HEK293 (cell line): Measurements from ENCODE around the gene STK11.

Experiments
- HOXC10 ChIP-seq: sonication (generic); formaldehyde crosslinking; IDR thresholded peaks from 2 replicates; pipeline ENCODE4 v1.8.1; 2023; ENCODE audit warnings: mild to moderate bottlenecking, missing genetic modification reagents
- KLF9 ChIP-seq: fragments of 450-650 bp; formaldehyde crosslinking; IDR thresholded peaks from 2 replicates; pipeline ENCODE4 v1.5.1; 2016; ENCODE audit warnings: missing biosample characterization, missing genetic modification characterization, low read depth
- MZF1 ChIP-seq: fragments of 450-650 bp; formaldehyde crosslinking; IDR thresholded peaks from 2 replicates; pipeline ENCODE4 v1.5.1; 2017; ENCODE audit warnings: missing biosample characterization, missing genetic modification characterization, borderline replicate concordance
- ZNF114 ChIP-seq: fragments of 450-650 bp; formaldehyde crosslinking; IDR thresholded peaks from 2 replicates; pipeline ENCODE4 v1.5.0; 2017; ENCODE audit warnings: missing biosample characterization, missing genetic modification characterization
- ZNF146 ChIP-seq: fragments of 450-650 bp; formaldehyde crosslinking; IDR thresholded peaks from 2 replicates; pipeline ENCODE4 v1.5.1; 2016; ENCODE audit warnings: missing biosample characterization, missing genetic modification characterization
- ZNF600 ChIP-seq: fragments of 450-650 bp; formaldehyde crosslinking; IDR thresholded peaks from 2 replicates; pipeline ENCODE4 v1.5.1; 2016; ENCODE audit warnings: missing biosample characterization, missing genetic modification characterization
- TF ChIP-seq, protein P1 (sequence below): fragments of 450-650 bp; formaldehyde crosslinking; IDR thresholded peaks from 2 replicates; pipeline ENCODE4 v1.5.1; 2016; ENCODE audit warnings: missing biosample characterization, missing genetic modification characterization
- TF ChIP-seq, protein P2 (sequence below): fragments of 450-650 bp; formaldehyde crosslinking; IDR thresholded peaks from 2 replicates; pipeline ENCODE4 v1.5.1; 2016; ENCODE audit warnings: missing biosample characterization, missing genetic modification characterization

DNA sequence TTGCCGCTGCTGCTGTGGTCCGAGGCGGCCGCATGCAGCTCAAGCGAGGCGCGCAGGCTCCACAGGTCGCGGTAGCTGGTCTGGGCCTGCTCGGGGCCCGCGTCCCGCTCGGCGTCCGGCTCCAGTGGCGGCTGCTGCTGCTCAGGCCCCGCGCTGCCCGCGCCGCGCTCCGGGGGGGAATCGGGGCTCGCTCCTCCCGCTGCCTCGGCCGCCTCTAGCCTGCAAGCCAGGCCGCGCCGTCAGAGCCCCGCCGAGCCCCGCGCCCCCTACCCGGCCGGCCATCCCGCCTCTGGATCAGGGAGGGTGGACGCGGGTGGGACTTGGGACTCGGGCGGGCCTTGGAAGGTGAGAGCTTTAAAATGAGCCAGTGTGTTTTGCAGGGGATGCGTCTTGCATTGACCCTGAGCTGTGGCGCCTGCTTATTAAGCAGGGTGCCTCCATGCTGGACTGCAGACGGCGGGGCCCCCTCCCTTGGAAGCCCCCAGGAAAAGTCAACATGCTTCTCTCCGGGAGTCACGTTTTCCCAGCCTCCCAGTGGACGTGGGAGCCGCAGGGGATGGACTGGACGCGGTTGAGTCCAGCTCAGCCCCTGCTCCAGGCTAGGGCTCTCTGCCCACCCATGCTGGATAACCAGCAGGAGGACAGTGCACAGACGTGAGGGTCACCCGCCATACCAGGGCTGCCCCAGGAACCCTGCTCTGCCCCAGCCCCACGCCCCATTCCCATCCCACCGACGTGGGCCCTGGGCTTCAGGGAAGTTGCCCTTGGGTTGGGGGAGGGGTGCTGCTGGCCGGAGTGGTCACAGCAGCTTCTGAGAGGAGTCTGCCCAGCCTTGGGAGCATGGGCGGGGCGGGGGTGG, 24.6 kb downstream of the STK11 start:
- TF ChIP-seq ZNF114 (tag by site-specific recombination) (no peak), ZNF600 (tag by site-specific recombination) (peak; percentile 79), ZNF146 (tag by site-specific recombination) (no peak), KLF9 (tag by site-specific recombination) (no peak), MZF1 (tag by site-specific recombination) (no peak), HOXC10 (CRISPR knock-in tag) (no peak)
- TF ChIP-seq, protein P1, sequence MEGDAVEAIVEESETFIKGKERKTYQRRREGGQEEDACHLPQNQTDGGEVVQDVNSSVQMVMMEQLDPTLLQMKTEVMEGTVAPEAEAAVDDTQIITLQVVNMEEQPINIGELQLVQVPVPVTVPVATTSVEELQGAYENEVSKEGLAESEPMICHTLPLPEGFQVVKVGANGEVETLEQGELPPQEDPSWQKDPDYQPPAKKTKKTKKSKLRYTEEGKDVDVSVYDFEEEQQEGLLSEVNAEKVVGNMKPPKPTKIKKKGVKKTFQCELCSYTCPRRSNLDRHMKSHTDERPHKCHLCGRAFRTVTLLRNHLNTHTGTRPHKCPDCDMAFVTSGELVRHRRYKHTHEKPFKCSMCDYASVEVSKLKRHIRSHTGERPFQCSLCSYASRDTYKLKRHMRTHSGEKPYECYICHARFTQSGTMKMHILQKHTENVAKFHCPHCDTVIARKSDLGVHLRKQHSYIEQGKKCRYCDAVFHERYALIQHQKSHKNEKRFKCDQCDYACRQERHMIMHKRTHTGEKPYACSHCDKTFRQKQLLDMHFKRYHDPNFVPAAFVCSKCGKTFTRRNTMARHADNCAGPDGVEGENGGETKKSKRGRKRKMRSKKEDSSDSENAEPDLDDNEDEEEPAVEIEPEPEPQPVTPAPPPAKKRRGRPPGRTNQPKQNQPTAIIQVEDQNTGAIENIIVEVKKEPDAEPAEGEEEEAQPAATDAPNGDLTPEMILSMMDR (tag by site-specific recombination), result no peak
- TF ChIP-seq, protein P2, sequence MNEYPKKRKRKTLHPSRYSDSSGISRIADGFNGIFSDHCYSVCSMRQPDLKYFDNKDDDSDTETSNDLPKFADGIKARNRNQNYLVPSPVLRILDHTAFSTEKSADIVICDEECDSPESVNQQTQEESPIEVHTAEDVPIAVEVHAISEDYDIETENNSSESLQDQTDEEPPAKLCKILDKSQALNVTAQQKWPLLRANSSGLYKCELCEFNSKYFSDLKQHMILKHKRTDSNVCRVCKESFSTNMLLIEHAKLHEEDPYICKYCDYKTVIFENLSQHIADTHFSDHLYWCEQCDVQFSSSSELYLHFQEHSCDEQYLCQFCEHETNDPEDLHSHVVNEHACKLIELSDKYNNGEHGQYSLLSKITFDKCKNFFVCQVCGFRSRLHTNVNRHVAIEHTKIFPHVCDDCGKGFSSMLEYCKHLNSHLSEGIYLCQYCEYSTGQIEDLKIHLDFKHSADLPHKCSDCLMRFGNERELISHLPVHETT, result no peak
